ENCODE data around the gene C10orf105.

The C10orf105 gene

GRCh38 chr10:71685554-71686232 lies 33.9 kb downstream of the C10orf105 start:
- no peak overlapping the region for H3K27ac Mint-ChIP-seq
- peaks cover 0 to 29% of the 10 kb centered on the region in 2 donors for H3K27me3 Mint-ChIP-seq
- H3K9me3 Mint-ChIP-seq, result peaks cover 4 to 5% of the 10 kb centered on the region in 2 donors
- peaks cover 3 to 5% of the 10 kb centered on the region in 2 donors for H3K36me3 Mint-ChIP-seq
- H3K4me1 Mint-ChIP-seq, result peaks cover 12 to 13% of the 10 kb centered on the region in 2 donors
- ATAC-seq (replicated peaks) (no peak), DNase-seq (no peak)
- H3K4me3 Mint-ChIP-seq, result no peak overlapping the region

DNA sequence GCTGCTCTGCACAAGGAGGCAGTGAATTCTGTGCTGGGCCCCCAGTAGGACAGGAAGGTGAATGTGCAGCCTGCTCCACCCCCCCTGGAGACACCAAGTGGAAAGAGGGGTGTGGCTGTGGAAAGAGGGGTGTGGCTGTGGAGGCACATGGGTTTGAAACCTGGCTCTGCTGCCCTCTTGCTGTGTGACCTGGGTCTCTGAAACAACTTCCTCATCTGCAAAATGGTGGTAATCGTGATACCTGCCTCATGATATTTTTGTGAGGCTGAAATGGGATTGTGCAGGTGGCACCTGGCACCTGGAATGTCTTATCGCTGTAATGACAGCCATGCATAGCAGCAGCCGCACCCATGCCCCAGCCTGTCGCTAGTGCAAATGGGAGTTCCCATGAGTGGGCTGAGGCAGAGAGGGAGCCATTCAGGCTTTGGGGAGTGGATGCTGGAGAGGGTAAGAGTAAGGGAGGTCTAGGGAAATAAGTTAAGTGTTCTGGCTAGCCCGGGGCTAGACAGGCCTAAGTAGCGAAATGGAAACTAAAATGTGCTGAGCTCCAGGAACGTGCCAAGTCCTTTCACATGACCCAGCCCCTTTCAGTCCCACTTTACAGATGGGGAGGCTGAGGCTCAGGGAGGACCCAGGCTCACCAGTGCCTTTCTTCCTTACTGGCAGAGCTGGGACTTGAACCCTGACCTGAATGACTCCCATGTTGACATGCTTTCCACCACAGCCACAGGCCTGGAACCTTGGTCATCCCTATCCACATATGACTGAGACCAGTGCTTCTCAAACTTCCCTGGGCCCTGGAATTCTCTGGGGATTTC lies 35.0 kb downstream of the C10orf105 start:
- peak; percentile 59 to 79 for ATAC-seq (replicated peaks)
- H3K27me3 Mint-ChIP-seq, result peaks cover 4 to 38% of the 10 kb centered on the region in 2 donors
- H3K4me3 Mint-ChIP-seq, result no peak overlapping the region
- H3K27ac Mint-ChIP-seq, result peak overlapping the region; percentile 59
- peaks cover 4 to 5% of the 10 kb centered on the region in 2 donors for H3K9me3 Mint-ChIP-seq
- DNase-seq, result peak; percentile 24
- peaks cover 3 to 5% of the 10 kb centered on the region in 2 donors for H3K36me3 Mint-ChIP-seq
- H3K4me1 Mint-ChIP-seq, result peaks cover 12 to 13% of the 10 kb centered on the region in 2 donors

- Mint-ChIP-seq H3K36me3 (peaks cover 3 to 4% of the 10 kb centered on the region in 2 donors), H3K4me1 (peaks cover 11 to 13% of the 10 kb centered on the region in 2 donors), H3K9me3 (peaks cover 4% of the 10 kb centered on the region in 2 donors), H3K27ac (no peak overlapping the region), H3K27me3 (peaks cover 4 to 47% of the 10 kb centered on the region in 2 donors), H3K4me3 (no peak overlapping the region)
- ATAC-seq (replicated peaks) (no peak), DNase-seq (no peak)
These were observed 36.3 kb downstream of the C10orf105 start for GRCh38 chr10:71683301-71683700.

DNA sequence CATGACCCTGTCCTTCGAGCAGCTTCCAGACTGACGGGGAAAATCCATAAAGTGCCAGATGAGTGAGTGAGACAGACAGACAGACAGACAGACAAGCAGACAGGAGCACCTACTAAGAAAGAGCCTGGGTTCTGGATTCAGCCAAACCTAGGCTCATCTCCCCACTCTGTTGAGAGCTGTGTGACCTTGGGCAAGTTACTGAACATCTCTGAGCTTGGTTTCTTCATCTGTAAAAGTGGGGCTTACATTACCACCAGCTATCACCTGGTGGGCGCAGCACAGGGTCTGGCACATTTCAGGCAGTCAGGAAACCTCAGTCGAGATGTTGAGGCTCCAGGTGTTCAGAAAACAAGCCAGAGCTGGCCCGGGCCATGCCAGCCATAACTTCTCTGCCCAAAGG lies 37.6 kb downstream of the C10orf105 start:
- no peak for ATAC-seq (replicated peaks)
- no peaks in the 10 kb centered on the region for H3K36me3 Mint-ChIP-seq
- H3K27ac Mint-ChIP-seq, result no peak overlapping the region
- no peaks in the 10 kb centered on the region for H3K9me3 Mint-ChIP-seq
- peaks cover 4 to 60% of the 10 kb centered on the region in 2 donors for H3K27me3 Mint-ChIP-seq
- peaks cover 7 to 8% of the 10 kb centered on the region in 2 donors for H3K4me1 Mint-ChIP-seq
- no peak overlapping the region for H3K4me3 Mint-ChIP-seq
- no peak for DNase-seq

- no peaks in the 10 kb centered on the region for H3K36me3 Mint-ChIP-seq
- peaks cover 4 to 46% of the 10 kb centered on the region in 2 donors for H3K27me3 Mint-ChIP-seq
- no peak overlapping the region for H3K4me3 Mint-ChIP-seq
- ATAC-seq (replicated peaks) (no peak), DNase-seq (no peak)
- H3K27ac Mint-ChIP-seq, result no peak overlapping the region
- H3K9me3 Mint-ChIP-seq, result no peaks in the 10 kb centered on the region
- peaks cover 5 to 6% of the 10 kb centered on the region in 2 donors for H3K4me1 Mint-ChIP-seq
These were observed 40.2 kb downstream of the C10orf105 start for GRCh38 chr10:71679425-71679824.

- Mint-ChIP-seq H3K9me3 (no peaks in the 10 kb centered on the region), H3K4me3 (no peak overlapping the region), H3K36me3 (no peaks in the 10 kb centered on the region), H3K27ac (no peak overlapping the region), H3K4me1 (no peaks in the 10 kb centered on the region), H3K27me3 (peaks cover 4 to 46% of the 10 kb centered on the region in 2 donors)
- no peak for ATAC-seq (replicated peaks)
- no peak for DNase-seq
These were observed 41.3 kb downstream of the C10orf105 start for GRCh38 chr10:71678057-71678805.

DNA sequence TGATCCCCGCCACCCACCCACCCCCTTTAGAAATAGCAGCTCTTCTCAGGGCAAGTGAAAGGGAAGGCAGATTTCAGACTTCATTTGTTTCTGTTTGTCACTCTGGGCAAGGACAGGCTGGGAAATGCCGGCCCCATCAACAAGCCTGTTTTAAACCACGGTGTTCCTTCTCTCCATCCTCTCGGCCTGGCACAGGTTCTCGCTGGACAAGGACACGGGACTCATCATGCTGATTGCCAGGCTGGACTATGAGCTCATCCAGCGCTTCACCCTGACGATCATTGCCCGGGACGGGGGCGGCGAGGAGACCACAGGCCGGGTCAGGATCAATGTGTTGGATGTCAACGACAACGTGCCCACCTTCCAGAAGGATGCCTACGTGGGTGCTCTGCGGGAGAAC lies 42.3 kb downstream of the C10orf105 start:
- Mint-ChIP-seq H3K27me3 (peaks cover 4 to 39% of the 10 kb centered on the region in 2 donors), H3K9me3 (no peaks in the 10 kb centered on the region), H3K4me3 (no peak overlapping the region), H3K4me1 (peaks cover 0 to 4% of the 10 kb centered on the region in 2 donors), H3K27ac (no peak overlapping the region), H3K36me3 (no peaks in the 10 kb centered on the region)
- no peak for DNase-seq
- ATAC-seq (replicated peaks), result no peak

GRCh38 chr10:71675295-71675970 lies 44.1 kb downstream of the C10orf105 start:
- no peaks in the 10 kb centered on the region for H3K36me3 Mint-ChIP-seq
- no peak for DNase-seq
- peaks cover 0 to 4% of the 10 kb centered on the region in 2 donors for H3K4me1 Mint-ChIP-seq
- H3K27me3 Mint-ChIP-seq, result peaks cover 7 to 32% of the 10 kb centered on the region in 2 donors
- no peak for ATAC-seq (replicated peaks)
- H3K9me3 Mint-ChIP-seq, result no peaks in the 10 kb centered on the region
- no peak overlapping the region for H3K27ac Mint-ChIP-seq
- H3K4me3 Mint-ChIP-seq, result no peak overlapping the region

- no peaks in the 10 kb centered on the region for H3K36me3 Mint-ChIP-seq
- H3K27ac Mint-ChIP-seq, result peak overlapping the region; percentile 47
- peaks cover 8 to 10% of the 10 kb centered on the region in 2 donors for H3K27me3 Mint-ChIP-seq
- no peak overlapping the region for H3K4me3 Mint-ChIP-seq
- ATAC-seq (replicated peaks) (no peak), DNase-seq (no peak)
- H3K4me1 Mint-ChIP-seq, result peaks cover 8 to 10% of the 10 kb centered on the region in 2 donors
- no peaks in the 10 kb centered on the region for H3K9me3 Mint-ChIP-seq
These were observed 47.3 kb downstream of the C10orf105 start for GRCh38 chr10:71671994-71672946.

DNA sequence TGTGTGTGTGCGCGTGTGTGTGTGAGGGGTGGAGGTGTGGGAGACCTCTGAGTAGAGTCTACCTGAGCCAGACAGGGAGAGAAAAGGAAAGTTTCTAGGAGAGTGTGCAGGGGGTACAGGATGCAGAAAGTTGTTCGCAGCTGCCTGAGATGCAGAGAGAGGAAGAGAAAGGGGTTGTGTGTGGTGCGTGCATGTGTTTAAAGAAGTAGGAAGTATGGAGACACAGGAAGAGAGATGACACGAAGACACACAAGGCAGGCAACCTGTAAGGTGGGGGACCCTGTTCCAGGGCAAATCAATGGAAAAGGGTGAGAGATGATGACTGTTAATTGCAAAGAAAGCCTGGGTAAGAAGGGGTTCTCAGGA lies 52.2 kb downstream of the C10orf105 start:
- Mint-ChIP-seq H3K27me3 (peaks cover 8 to 26% of the 10 kb centered on the region in 2 donors), H3K36me3 (no peaks in the 10 kb centered on the region), H3K4me3 (peak overlapping the region; percentile 7 to 15), H3K27ac (peak overlapping the region; percentile 67), H3K4me1 (peaks cover 18 to 19% of the 10 kb centered on the region in 2 donors), H3K9me3 (no peaks in the 10 kb centered on the region)
- DNase-seq (no peak), ATAC-seq (replicated peaks) (peak; percentile 73 to 75)

- ATAC-seq (replicated peaks) (peak; percentile 85 to 88), DNase-seq (peak; percentile 66)
- Mint-ChIP-seq H3K4me3 (peak overlapping the region; percentile 7 to 15), H3K27me3 (peaks cover 8 to 26% of the 10 kb centered on the region in 2 donors), H3K9me3 (no peaks in the 10 kb centered on the region), H3K4me1 (peaks cover 18 to 19% of the 10 kb centered on the region in 2 donors), H3K36me3 (no peaks in the 10 kb centered on the region), H3K27ac (peak overlapping the region; percentile 67)
These were observed 52.8 kb downstream of the C10orf105 start for GRCh38 chr10:71666639-71667386.

- no peak for ATAC-seq (replicated peaks)
- no peak for DNase-seq
These were observed 54.1 kb downstream of the C10orf105 start for GRCh38 chr10:71665456-71665855.

More at GRCh38 chr10:71665456-71665855, 54.1 kb downstream of the C10orf105 start:
- peaks cover 0 to under 1% of the 10 kb centered on the region in 2 donors for H3K9me3 Mint-ChIP-seq
- no peaks in the 10 kb centered on the region for H3K36me3 Mint-ChIP-seq
- peaks cover 18 to 19% of the 10 kb centered on the region in 2 donors for H3K4me1 Mint-ChIP-seq
- H3K27me3 Mint-ChIP-seq, result peaks cover 6 to 25% of the 10 kb centered on the region in 2 donors
- no peak overlapping the region for H3K4me3 Mint-ChIP-seq
- H3K27ac Mint-ChIP-seq, result no peak overlapping the region

All from stimulated activated naive B cell treated with anti-CD40 and anti-IgM and Interleukin-4, amounts not matched to agents 10 μg/mL and 1 μg/mL and 100 μg/mL, for 72 hours (primary cell).